Nephron progenitor cell (in vitro differentiated cells): ENCODE data around the gene KIF1B.

Experiments used
- DNase-seq: peaks from one replicate; pipeline ENCODE4 v3.0.0; 2021
- H3K27ac Mint-ChIP-seq: 2 replicates; pipeline ENCODE4 v1.8.0; 2021; ENCODE audit warnings: mild to moderate bottlenecking, moderate library complexity, mixed read lengths
- H3K27me3 Mint-ChIP-seq: 2 replicates; pipeline ENCODE4 v1.8.0; 2021; ENCODE audit warnings: mild to moderate bottlenecking, low read depth, mixed read lengths; ENCODE audit not compliant: poor library complexity
- H3K36me3 Mint-ChIP-seq: 2 replicates; pipeline ENCODE4 v1.8.0; 2021; ENCODE audit warnings: low read depth, mixed read lengths
- H3K4me1 Mint-ChIP-seq: 2 replicates; pipeline ENCODE4 v1.8.0; 2021; ENCODE audit warnings: mixed read lengths
- H3K4me3 Mint-ChIP-seq: 2 replicates; pipeline ENCODE4 v1.8.0; 2021; ENCODE audit warnings: mild to moderate bottlenecking, moderate library complexity, mixed read lengths
- H3K9me3 Mint-ChIP-seq: 2 replicates; pipeline ENCODE4 v1.8.0; 2021; ENCODE audit warnings: mild to moderate bottlenecking, moderate library complexity, mixed read lengths
- TF ChIP-seq, protein P1 (sequence below): fragments of 200-600 bp; sonication (generic); IDR thresholded peaks from 2 replicates; pipeline ENCODE4 v1.5.0; 2021; ENCODE audit warnings: antibody characterized with exemption

KIF1B gene

DNA sequence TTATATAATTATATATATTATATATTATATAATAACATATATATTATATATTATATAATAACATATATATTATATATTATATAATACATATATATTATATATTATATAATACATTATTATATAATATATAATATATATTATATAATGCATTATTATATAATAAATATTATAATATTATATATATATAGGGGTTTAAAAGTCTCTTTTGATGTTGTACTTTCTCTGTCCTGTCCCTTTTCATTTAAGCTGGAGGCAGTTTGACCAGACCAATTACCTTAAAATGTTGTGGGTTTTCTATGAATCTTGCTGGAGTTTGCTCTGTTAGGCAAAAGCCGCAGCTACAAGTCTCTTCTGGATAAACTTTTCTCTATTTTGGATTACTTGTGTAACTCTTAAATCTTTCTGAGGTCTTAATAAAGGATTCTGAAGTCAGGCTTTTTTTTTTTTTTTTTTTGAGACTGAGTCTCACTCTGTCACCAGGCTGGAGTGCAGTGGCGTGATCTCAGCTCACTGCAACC, 22.2 kb upstream of the KIF1B start:
- TF ChIP-seq, protein P1, sequence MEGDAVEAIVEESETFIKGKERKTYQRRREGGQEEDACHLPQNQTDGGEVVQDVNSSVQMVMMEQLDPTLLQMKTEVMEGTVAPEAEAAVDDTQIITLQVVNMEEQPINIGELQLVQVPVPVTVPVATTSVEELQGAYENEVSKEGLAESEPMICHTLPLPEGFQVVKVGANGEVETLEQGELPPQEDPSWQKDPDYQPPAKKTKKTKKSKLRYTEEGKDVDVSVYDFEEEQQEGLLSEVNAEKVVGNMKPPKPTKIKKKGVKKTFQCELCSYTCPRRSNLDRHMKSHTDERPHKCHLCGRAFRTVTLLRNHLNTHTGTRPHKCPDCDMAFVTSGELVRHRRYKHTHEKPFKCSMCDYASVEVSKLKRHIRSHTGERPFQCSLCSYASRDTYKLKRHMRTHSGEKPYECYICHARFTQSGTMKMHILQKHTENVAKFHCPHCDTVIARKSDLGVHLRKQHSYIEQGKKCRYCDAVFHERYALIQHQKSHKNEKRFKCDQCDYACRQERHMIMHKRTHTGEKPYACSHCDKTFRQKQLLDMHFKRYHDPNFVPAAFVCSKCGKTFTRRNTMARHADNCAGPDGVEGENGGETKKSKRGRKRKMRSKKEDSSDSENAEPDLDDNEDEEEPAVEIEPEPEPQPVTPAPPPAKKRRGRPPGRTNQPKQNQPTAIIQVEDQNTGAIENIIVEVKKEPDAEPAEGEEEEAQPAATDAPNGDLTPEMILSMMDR: no peak
- Mint-ChIP-seq H3K36me3 (peaks cover 6% of the 10 kb centered on the region), H3K9me3 (peaks cover 12% of the 10 kb centered on the region), H3K27ac (no peak overlapping the region), H3K4me1 (peaks cover 9% of the 10 kb centered on the region), H3K4me3 (no peak overlapping the region), H3K27me3 (peaks cover 16% of the 10 kb centered on the region)
- no peak for DNase-seq

DNA sequence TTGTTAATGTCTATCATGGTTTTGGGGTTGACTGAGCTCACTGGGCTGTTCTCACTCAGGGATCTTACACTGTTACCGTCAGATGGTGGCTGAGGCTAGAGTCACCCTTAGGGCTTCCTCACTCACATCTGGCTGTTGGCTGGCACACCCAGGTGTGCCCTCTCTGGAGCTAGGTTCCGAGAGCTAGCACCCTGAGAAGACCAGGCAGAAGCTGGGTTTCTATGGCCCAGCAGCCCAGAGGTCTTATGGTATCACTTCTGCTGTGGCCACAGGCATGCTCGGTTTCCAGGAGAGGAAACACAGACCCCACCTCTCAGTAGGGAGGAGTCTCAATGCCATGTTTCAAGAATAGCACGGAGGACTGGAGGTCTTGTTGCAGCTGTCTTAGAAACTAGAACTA, 20.7 kb upstream of the KIF1B start:
- Mint-ChIP-seq H3K36me3 (no peaks in the 10 kb centered on the region), H3K4me1 (peaks cover 15% of the 10 kb centered on the region), H3K9me3 (peaks cover 12% of the 10 kb centered on the region), H3K27me3 (peaks cover 18% of the 10 kb centered on the region), H3K27ac (no peak overlapping the region), H3K4me3 (no peak overlapping the region)
- no peak for DNase-seq
- TF ChIP-seq, protein P1: no peak

DNA sequence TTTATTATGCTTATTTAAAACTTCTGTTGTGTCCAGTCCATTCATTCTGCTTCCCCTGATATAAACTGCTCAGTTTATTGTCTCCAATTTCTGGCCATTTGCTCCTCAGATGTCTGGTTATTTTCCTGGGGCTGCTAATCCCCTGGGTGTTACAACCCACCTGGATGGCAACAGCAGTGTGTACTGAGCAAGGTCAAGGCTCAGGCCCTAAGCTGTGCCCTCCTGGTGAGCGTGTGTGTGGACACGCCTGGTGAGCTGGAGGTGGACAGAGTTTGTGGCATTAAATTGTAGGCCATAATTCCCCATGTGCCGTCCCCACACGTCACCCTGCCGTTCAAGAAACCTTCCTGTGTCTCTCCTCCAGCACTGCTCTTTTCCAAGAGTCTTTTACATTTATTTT, 18.1 kb upstream of the KIF1B start:
- H3K27me3 Mint-ChIP-seq: peaks cover 29% of the 10 kb centered on the region
- peaks cover 12% of the 10 kb centered on the region for H3K9me3 Mint-ChIP-seq
- DNase-seq: no peak
- H3K27ac Mint-ChIP-seq: no peak overlapping the region
- H3K4me3 Mint-ChIP-seq: no peak overlapping the region
- TF ChIP-seq, protein P1: no peak
- H3K36me3 Mint-ChIP-seq: no peaks in the 10 kb centered on the region
- peaks cover 9% of the 10 kb centered on the region for H3K4me1 Mint-ChIP-seq

DNA sequence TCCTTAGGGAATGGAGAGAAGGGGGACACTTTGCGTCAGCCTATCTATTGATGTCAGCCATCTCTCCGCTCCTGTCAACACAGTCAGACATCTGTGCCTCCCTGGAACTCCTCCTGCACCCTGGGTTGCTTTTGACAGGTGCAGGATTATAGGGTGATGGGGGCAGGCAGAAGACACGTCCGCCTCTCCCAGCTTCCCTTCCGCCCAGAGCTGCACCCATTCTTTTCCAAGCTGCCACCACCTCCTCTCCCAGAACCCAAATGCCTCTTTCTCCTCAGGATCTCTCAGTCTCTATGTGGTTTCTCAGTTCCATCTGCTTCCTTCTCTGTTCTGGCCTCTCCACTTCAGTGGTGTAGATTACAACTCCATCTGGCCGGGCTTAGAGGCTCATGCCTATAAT, 17.1 kb upstream of the KIF1B start:
- no peak overlapping the region for H3K4me3 Mint-ChIP-seq
- H3K27ac Mint-ChIP-seq: no peak overlapping the region
- H3K27me3 Mint-ChIP-seq: peaks cover 29% of the 10 kb centered on the region
- TF ChIP-seq, protein P1: no peak
- peaks cover 9% of the 10 kb centered on the region for H3K4me1 Mint-ChIP-seq
- peaks cover 10% of the 10 kb centered on the region for H3K9me3 Mint-ChIP-seq
- DNase-seq: no peak
- H3K36me3 Mint-ChIP-seq: no peaks in the 10 kb centered on the region

DNA sequence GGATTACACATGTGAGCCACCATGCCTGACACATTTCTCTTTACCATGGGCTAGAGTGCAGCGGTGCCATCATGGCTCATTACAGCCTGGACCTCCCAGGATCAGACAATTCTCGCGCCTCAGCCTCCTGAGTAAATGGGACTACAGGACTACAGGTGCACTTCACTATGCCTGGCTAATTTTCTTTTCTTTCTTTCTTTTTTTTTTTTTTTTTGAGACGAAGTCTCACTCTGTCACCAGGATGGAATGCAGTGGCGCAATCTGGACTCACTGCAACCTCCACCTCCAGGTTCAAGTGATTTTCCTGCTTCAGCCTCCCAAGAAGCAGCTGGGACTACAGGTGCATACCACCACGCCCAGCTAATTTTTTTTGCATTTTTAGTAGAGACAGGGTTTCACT, 14.8 kb upstream of the KIF1B start:
- no peak overlapping the region for H3K27ac Mint-ChIP-seq
- TF ChIP-seq, protein P1: no peak
- no peak overlapping the region for H3K4me3 Mint-ChIP-seq
- H3K27me3 Mint-ChIP-seq: peaks cover 28% of the 10 kb centered on the region
- H3K9me3 Mint-ChIP-seq: no peaks in the 10 kb centered on the region
- DNase-seq: no peak
- H3K36me3 Mint-ChIP-seq: no peaks in the 10 kb centered on the region
- peaks cover 9% of the 10 kb centered on the region for H3K4me1 Mint-ChIP-seq

DNA sequence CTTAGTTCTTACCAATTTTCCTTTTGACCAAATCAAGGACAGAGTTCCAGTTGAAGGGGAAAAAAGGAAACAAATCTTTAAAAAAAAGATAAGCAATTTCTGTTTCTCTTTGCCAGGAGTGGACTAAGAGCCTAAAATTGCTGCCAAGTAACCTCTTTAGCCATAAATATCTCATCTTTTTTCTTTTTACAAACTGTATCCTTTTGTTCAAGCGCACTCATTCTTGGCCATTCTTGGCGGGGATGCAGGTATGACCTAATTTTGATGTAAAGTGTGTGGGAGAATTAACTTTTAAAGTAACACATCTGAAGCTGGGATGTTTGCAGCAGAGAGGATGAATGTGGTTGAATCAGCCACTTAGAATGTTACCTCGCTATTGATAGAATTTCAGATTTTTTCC, 13.4 kb upstream of the KIF1B start:
- TF ChIP-seq, protein P1: no peak
- Mint-ChIP-seq H3K36me3 (no peaks in the 10 kb centered on the region), H3K4me3 (no peak overlapping the region), H3K9me3 (no peaks in the 10 kb centered on the region), H3K27ac (no peak overlapping the region), H3K27me3 (peaks cover 28% of the 10 kb centered on the region), H3K4me1 (peaks cover 9% of the 10 kb centered on the region)
- no peak for DNase-seq
